ENCODE data around the gene MFAP4. TPM values are rescaled to one million over a fixed set of nuclear protein-coding genes. Genes with fewer than 3 reads are reported as not detected.

MFAP4 gene, protein sequence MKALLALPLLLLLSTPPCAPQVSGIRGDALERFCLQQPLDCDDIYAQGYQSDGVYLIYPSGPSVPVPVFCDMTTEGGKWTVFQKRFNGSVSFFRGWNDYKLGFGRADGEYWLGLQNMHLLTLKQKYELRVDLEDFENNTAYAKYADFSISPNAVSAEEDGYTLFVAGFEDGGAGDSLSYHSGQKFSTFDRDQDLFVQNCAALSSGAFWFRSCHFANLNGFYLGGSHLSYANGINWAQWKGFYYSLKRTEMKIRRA
- total RNA-seq: under 1 TPM; 0.44 to 0.82 TPM

DNA sequence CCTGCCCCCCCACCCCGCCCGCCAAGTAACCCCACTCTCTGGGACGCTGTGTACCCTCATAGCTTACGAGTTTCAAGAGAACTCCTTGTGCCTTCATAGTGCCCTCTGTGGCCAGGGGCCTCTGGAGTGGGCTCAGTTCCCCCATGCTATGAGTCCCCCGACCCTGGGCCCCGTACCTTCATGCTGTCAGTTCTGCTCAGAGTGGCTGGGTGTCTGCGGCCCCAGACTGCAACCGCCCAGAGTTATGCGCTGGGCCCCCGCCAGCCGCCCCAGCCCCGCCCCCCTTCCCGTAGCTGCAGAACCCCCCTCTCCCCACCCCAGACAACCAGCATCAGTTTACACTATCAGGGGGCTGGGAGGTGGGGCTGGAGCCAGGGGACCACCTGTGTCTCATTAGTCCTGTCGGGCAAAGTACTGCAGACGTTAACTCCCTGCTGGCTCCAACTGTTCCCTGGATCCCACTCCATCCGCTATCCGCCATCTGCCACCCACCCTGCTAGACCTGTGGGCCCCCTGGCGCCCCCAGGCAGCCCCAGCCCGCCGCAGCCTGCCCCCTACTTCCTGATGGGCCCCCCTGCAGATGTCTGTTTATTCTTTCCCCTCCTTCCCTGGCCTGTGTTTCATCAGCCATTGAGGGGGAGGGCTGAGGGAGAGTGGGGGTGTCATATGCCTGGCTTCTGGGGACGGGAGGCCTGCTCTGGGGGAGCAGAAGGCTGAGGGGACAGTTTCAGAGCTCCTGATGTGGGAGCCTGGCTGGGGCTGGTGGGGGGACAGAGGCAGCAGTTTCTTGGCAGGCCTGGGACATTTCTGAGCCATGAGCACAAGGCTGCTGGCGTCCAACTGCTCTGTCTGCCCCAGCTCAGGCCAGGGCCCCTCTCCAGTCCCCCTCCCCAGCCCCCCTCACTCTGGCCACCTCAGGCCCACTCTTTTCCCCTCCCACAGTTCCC, at the start of gene MFAP4:
Gene MFAP4 (minus strand): TSS at position 217 of the 947 bp plus-strand sequence. CDS start 35 bp downstream, at position 182.
- peak within 1 kb of the TSS in 1 of 2 donors; percentile 52 for H3K4me3 Mint-ChIP-seq
- no peaks in the 10 kb centered on the region for H3K9me3 Mint-ChIP-seq
- H3K27me3 Mint-ChIP-seq (ENCODE audit: low read depth): peaks cover 6% of the 10 kb centered on the region
- DNase-seq (no peak), ATAC-seq (replicated peaks in 1 of 2) (peak; percentile 24 to 27)
- peaks cover 6% of the 10 kb centered on the region for H3K4me1 Mint-ChIP-seq (ENCODE audit: low read depth)
- no peak within 1 kb of the TSS for H3K27ac Mint-ChIP-seq
- H3K36me3 Mint-ChIP-seq (ENCODE audit: insufficient read depth in 2 of 2): no peaks in the 10 kb centered on the region

DNA sequence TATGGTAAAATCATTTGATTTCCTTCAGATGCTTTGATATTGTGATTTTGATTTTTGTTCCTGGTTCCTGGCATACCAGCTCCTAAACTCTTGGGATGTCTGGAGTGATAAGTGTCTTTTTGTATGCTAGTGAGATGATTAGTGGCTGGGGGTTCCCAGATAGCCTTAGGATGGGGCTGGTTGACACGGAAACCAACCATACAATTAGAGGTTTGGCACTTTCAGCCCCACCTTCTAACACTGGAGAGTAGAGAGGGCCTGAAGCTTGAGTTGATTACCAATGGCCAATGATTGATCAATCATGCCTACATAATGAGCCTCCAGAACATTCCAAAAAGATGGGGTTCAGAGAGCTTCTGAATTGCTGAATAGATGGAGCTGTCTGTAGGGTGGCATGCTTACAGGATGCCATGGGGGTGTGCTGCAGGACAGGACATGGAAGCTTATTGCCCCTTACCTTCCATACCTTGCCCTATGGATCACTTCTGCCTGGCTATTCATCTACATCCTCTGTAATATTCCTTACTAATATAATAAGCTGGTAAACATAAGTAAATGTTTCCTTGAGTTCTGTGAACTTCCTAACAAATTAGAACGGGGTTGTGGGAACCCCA, 46.8 kb upstream of the MFAP4 start:
- DNase-seq: no peak
- no peaks in the 10 kb centered on the region for H3K9me3 Mint-ChIP-seq
- ATAC-seq (replicated peaks in 1 of 2): no peak

DNA sequence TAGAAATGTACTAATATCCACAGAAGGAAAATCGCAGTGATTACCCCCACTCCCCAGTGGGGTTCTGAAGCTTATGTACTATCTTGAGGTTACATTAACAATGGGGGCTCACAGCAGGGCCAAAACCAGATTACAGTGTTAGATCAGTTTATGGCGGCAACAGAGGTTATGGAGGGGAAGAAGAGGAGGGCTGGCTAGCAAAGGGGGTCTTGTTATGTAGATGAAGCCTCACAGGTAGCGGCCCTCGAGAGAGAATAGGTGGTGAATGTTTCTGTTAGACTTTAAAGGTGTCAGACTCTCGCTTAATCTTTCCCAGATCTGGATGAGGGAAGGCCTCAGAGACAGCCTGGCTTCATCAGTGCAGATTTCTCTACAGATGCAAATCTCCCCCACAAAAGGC, 46.3 kb upstream of the MFAP4 start:
- H3K27me3 Mint-ChIP-seq (ENCODE audit: low read depth): peaks cover under 1% of the 10 kb centered on the region
- no peaks in the 10 kb centered on the region for H3K36me3 Mint-ChIP-seq (ENCODE audit: insufficient read depth in 2 of 2)
- no peak for ATAC-seq (replicated peaks in 1 of 2)
- no peak overlapping the region for H3K27ac Mint-ChIP-seq
- H3K4me3 Mint-ChIP-seq: no peak overlapping the region
- H3K9me3 Mint-ChIP-seq: no peaks in the 10 kb centered on the region
- DNase-seq: no peak
- no peaks in the 10 kb centered on the region for H3K4me1 Mint-ChIP-seq (ENCODE audit: low read depth)

More for the DNA sequence above, 46.8 kb upstream of the MFAP4 start:
- H3K4me3 Mint-ChIP-seq: no peak overlapping the region
- peaks cover 6% of the 10 kb centered on the region for H3K27me3 Mint-ChIP-seq (ENCODE audit: low read depth)
- no peak overlapping the region for H3K27ac Mint-ChIP-seq
- H3K36me3 Mint-ChIP-seq (ENCODE audit: insufficient read depth in 2 of 2): no peaks in the 10 kb centered on the region
- H3K4me1 Mint-ChIP-seq (ENCODE audit: low read depth): no peaks in the 10 kb centered on the region

DNA sequence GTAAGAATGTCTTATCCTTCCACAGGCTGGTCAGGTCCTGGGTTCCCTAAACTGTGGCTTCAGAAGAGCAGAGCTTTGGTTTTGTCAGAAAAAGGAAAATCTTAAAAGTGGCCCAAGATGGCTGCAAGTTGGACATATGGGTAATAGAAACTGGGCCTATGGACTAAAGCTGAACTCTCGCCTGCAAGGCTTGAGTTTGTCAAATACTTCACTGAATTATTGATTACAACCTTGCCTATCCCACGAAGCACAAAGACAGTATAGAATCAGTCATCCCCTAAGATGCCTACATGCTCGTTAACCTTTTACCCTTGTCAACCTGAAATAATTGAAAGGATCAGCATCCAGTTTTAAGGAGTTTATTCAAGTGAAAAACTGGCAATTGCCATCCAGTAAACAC, 44.7 kb upstream of the MFAP4 start:
- DNase-seq (no peak), ATAC-seq (replicated peaks in 1 of 2) (no peak)
- Mint-ChIP-seq H3K27me3 (ENCODE audit: low read depth) (no peaks in the 10 kb centered on the region), H3K27ac (no peak overlapping the region), H3K4me1 (ENCODE audit: low read depth) (no peaks in the 10 kb centered on the region), H3K4me3 (no peak overlapping the region), H3K9me3 (no peaks in the 10 kb centered on the region), H3K36me3 (ENCODE audit: insufficient read depth in 2 of 2) (no peaks in the 10 kb centered on the region)

DNA sequence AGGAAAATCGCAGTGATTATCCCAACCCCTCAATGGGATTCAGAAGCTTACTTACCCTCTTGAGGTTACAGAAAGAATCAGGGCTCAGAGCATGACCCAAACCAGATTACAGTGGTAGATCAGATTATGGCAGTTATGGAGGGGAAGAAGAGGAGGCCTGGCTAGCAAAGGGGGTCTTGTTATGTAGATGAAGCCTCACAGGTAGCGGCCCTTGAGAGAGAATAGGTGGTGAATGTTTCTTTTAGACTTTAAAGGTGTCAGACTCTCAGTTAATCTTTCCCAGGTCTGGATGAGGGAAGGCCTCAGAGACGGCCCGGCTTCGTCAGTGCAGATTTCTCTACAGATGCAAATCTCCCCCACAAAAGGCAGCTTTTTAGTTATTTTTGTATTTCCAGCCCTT, 39.6 kb upstream of the MFAP4 start:
- no peak for DNase-seq
- ATAC-seq (replicated peaks in 1 of 2): no peak
- no peak overlapping the region for H3K27ac Mint-ChIP-seq
- H3K4me1 Mint-ChIP-seq (ENCODE audit: low read depth): no peaks in the 10 kb centered on the region
- H3K4me3 Mint-ChIP-seq: no peak overlapping the region
- no peaks in the 10 kb centered on the region for H3K9me3 Mint-ChIP-seq
- peaks cover 7% of the 10 kb centered on the region for H3K27me3 Mint-ChIP-seq (ENCODE audit: low read depth)
- no peaks in the 10 kb centered on the region for H3K36me3 Mint-ChIP-seq (ENCODE audit: insufficient read depth in 2 of 2)

DNA sequence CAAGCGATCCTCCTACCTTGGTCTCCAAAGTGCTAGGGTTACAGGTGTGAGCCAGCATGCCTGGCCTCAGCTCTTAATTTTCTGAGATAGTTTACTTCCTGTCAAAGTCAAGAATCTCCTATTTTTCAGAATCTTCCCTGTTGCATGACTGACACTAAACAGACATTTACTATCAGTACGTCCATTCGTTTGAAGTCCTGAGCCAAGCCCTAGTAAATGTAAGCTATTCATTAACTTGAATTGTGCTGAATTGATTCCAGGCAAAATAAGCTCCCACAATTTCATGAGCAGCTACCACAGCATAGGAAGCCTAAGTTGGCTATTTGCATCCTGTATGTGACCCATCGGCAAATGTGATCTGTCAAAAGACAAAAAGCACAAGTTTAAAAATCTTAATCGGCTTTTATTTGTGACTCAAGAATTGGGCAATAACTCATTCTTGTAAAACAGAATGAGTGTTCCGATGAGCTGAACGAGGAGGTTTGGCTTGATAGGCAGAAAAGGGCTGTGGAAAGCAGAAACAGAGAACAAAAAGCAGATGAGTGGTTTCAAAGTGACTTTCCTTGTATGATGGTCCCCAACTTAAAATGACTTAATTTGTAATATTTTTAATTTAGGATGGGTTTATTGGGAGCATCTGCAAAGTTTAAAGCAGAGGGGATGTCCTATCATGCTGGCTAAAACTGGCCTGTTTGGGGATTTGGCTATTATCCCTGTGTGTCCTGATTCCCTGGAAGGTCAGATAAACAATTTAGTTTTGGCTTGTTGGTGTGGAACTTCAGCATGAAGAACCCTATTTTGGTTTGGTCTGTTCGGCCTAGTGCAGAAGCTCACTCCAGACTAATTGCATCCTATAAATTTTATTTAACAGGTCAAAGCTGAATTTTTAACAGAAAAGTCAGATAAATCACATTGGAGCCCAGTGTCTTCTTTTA, 38.2 kb upstream of the MFAP4 start:
- DNase-seq (no peak), ATAC-seq (replicated peaks in 1 of 2) (no peak)
- Mint-ChIP-seq H3K4me1 (ENCODE audit: low read depth) (no peaks in the 10 kb centered on the region), H3K9me3 (no peaks in the 10 kb centered on the region), H3K4me3 (no peak overlapping the region), H3K36me3 (ENCODE audit: insufficient read depth in 2 of 2) (no peaks in the 10 kb centered on the region), H3K27me3 (ENCODE audit: low read depth) (peaks cover 13% of the 10 kb centered on the region), H3K27ac (no peak overlapping the region)

DNA sequence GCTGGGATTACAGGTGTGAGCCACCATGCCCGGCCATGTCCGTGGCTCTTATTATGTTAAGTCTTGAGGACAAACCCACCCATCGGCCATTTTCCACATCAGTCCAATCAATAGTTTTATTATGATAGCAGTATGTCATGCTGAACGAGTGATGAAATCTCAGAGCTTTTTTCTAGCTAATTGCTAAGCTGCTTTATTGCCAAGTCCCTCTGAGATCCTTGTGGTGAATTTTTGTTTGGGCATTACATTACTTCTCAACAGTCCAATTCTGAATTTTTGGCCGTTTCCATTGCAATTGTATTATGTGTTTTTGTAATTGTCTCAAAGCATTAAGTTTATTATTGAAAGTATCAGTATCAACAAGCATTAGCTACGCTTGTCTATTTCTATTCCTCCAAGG, 34.9 kb upstream of the MFAP4 start:
- no peak overlapping the region for H3K27ac Mint-ChIP-seq
- ATAC-seq (replicated peaks in 1 of 2) (no peak), DNase-seq (no peak)
- no peak overlapping the region for H3K4me3 Mint-ChIP-seq
- H3K27me3 Mint-ChIP-seq (ENCODE audit: low read depth): peaks cover 13% of the 10 kb centered on the region
- H3K9me3 Mint-ChIP-seq: no peaks in the 10 kb centered on the region
- no peaks in the 10 kb centered on the region for H3K36me3 Mint-ChIP-seq (ENCODE audit: insufficient read depth in 2 of 2)
- H3K4me1 Mint-ChIP-seq (ENCODE audit: low read depth): peaks cover 17% of the 10 kb centered on the region

DNA sequence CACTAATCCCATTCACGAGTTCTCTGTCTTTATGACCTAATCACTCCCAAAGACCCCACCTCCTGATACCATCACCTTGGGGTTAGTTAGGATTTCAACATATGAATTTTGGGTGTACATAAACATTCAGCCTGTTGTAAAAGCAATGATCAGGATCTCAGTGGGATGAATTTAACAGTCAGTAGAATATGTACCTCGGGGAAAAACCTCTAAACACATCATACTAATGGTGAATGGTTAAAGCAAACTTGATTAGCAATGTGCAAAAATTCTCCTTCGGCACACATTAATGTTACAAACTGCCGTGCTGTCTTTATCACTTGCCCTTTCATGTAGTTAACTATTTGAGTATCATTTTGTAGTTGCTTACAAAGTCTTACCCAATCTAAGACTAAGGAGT, 34.2 kb upstream of the MFAP4 start:
- H3K27me3 Mint-ChIP-seq (ENCODE audit: low read depth): peaks cover 13% of the 10 kb centered on the region
- no peaks in the 10 kb centered on the region for H3K9me3 Mint-ChIP-seq
- DNase-seq (no peak), ATAC-seq (replicated peaks in 1 of 2) (no peak)
- H3K4me3 Mint-ChIP-seq: no peak overlapping the region
- no peak overlapping the region for H3K27ac Mint-ChIP-seq
- H3K4me1 Mint-ChIP-seq (ENCODE audit: low read depth): peaks cover 17% of the 10 kb centered on the region
- no peaks in the 10 kb centered on the region for H3K36me3 Mint-ChIP-seq (ENCODE audit: insufficient read depth in 2 of 2)

DNA sequence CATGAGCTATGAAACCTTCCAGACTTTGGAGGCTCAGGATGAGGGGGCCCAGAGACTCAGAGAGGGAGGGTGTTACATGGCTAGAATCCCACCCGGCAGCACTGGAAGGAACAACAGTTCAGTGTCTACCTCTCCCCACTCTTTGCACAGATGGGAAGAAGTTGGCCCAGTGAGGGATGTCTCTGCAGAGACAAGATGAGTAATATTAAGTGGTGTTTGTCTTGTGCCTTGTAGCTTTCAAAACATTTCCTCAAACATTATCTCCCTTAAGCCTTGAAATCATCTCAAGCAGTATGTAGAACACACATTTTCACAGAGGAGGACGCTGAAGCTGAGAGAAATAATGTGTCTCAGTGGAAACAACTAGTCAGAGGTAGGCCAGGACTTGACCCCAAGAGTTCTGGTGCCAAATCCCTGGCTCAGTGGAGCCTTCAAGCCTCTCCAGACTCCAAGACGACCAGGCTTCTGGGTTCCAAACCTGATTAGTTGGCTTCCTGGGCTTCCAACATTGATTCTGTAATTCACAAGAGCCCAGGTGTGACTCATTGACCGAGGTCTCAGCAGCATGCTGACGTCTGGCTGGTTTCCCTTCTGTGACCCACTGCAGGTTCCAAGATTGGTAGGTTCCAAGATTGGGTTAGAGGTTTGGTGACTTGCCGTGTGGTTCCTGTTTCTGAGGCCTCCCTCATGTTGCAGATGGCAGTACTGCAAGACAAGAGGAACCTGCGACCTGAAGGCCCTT, 31.4 kb upstream of the MFAP4 start:
- ATAC-seq (replicated peaks in 1 of 2) (peak; percentile 88 to 98), DNase-seq (peak; percentile 47 to 48)
- no peaks in the 10 kb centered on the region for H3K9me3 Mint-ChIP-seq
- no peak overlapping the region for H3K27ac Mint-ChIP-seq
- H3K4me3 Mint-ChIP-seq: no peak overlapping the region
- H3K27me3 Mint-ChIP-seq (ENCODE audit: low read depth): peaks cover 13% of the 10 kb centered on the region
- H3K4me1 Mint-ChIP-seq (ENCODE audit: low read depth): peaks cover 17% of the 10 kb centered on the region
- no peaks in the 10 kb centered on the region for H3K36me3 Mint-ChIP-seq (ENCODE audit: insufficient read depth in 2 of 2)

DNA sequence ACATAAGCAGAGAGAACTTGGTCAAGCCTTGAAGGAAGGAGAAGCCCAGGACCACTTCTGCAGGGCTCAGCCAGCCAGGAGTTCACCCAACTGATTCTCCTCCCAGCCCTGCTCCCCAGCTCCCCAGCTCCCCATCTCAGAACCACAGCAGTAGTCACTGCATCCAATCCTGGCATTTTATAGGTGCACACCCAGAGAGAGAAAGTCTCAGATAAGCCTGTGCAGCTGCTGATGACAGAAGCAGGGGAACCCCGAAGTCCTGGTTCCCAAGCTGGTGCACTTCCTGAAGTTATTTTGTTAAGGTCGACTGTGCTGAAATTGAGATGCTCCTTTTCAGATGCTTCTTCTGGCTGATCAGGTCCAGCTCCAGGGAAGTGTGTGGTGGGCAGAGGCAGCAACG, 30.6 kb upstream of the MFAP4 start:
- no peak overlapping the region for H3K4me3 Mint-ChIP-seq

DNA sequence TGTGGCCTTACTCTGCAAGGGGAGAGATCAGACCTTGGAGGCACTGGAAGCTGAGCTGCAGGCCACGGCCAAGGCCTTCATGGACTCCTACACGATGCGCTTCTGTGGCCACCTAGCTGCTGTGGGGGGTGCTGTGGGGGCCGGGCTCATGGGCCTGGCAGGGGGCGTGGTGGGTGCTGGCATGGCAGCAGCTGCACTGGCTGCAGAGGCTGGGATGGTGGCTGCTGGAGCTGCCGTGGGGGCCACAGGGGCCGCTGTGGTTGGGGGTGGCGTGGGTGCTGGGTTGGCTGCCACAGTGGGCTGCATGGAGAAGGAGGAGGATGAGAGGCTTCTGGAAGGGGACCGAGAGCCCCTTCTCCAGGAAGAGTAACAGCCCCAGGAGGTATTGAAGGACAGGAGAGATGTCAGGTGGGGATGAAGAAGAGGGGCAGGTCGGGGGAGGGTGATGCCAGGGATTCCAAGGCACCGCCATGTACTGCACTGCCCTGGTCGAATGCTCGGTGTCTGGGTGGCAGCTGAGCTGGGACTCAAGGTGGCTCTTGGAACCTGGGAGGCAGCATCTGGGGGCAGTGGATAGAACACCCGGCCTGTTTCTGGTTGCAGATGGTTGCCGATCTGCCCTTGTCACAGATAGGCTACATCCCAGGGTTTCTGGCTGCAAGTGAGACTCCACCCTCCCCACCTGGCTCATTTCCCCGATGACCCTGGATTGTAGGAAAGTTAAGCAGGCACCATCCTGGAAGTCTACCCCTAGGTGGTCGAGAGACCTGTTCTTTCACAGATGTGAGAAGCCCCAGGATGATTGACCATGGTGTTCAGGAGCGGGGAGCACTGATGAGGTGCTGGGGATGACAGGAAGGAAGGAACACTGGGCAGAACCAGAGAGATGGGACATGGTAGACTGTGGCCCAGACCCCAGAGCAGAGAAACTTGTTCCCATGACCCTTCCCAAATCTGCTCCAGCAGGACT, 29.1 kb upstream of the MFAP4 start:
- Mint-ChIP-seq H3K4me1 (ENCODE audit: low read depth) (peaks cover 17% of the 10 kb centered on the region), H3K4me3 (no peak overlapping the region), H3K27me3 (ENCODE audit: low read depth) (peaks cover 4% of the 10 kb centered on the region), H3K36me3 (ENCODE audit: insufficient read depth in 2 of 2) (no peaks in the 10 kb centered on the region), H3K27ac (no peak overlapping the region), H3K9me3 (no peaks in the 10 kb centered on the region)
- DNase-seq: no peak
- ATAC-seq (replicated peaks in 1 of 2): no peak

More for the DNA sequence above, 30.6 kb upstream of the MFAP4 start:
- peaks cover 17% of the 10 kb centered on the region for H3K4me1 Mint-ChIP-seq (ENCODE audit: low read depth)
- H3K27ac Mint-ChIP-seq: no peak overlapping the region
- ATAC-seq (replicated peaks in 1 of 2) (no peak), DNase-seq (no peak)
- H3K36me3 Mint-ChIP-seq (ENCODE audit: insufficient read depth in 2 of 2): no peaks in the 10 kb centered on the region
- peaks cover 6% of the 10 kb centered on the region for H3K27me3 Mint-ChIP-seq (ENCODE audit: low read depth)
- no peaks in the 10 kb centered on the region for H3K9me3 Mint-ChIP-seq
